K562 (cell line): ENCODE results near the gene ZC3H18. TPM values are rescaled to one million over a fixed set of nuclear protein-coding genes. Genes with fewer than 3 reads are reported as not detected.

Experiments
- ATF7 ChIP-seq: fragments of 450-650 bp; IDR thresholded peaks from 2 replicates; pipeline ENCODE4 v1.7.1; 2014; ENCODE audit warnings: mild to moderate bottlenecking, moderate library complexity
- CREM ChIP-seq: IDR thresholded peaks from 2 replicates; pipeline ENCODE4 v1.6.1; 2014; ENCODE audit warnings: antibody characterized with exemption, low read depth
- DPF2 ChIP-seq: fragments of 450-650 bp; IDR thresholded peaks from 2 replicates; pipeline ENCODE4 v1.6.1; 2016
- FOXA3 ChIP-seq, 2 experiments: fragments of 450-650 bp in 1 of 2; sonication (generic) in 1 of 2; formaldehyde crosslinking; IDR thresholded peaks in 1 of 2; conservative IDR thresholded peaks in 1 of 2; 2 replicates each; pipeline versions ENCODE4 v1.4.0 to v1.8.0; 2020 to 2022; ENCODE audit warnings: mild to moderate bottlenecking in 2 of 2, missing genetic modification reagents in 1 of 2
- HMGN3 ChIP-seq: IDR thresholded peaks from 2 replicates; pipeline ENCODE4 v1.6.1; 2011; ENCODE audit warnings: borderline replicate concordance, low read depth, mild to moderate bottlenecking, mixed read lengths, low read length; ENCODE audit not compliant: insufficient read length; ENCODE audit errors: extremely low read depth
- HNRNPK ChIP-seq: fragments of 200-400 bp; formaldehyde crosslinking; IDR thresholded peaks from one replicate; pipeline ENCODE4 v1.6.1; 2018; ENCODE audit warnings: mild to moderate bottlenecking, low read depth, low read length; ENCODE audit not compliant: poor library complexity, severe bottlenecking
- JUN ChIP-seq, 2 experiments: sonication (generic) in 1 of 2; formaldehyde crosslinking in 1 of 2; IDR thresholded peaks; 2 replicates each; pipeline versions ENCODE4 v1.6.1 to v1.8.0; 2012 to 2022; ENCODE audit warnings: borderline replicate concordance in 2 of 2, mild to moderate bottlenecking in 2 of 2, improper control_type of control experiment in 1 of 2, low read depth in 1 of 2, low read length in 1 of 2, missing genetic modification reagents in 1 of 2
- JUND ChIP-seq, 2 experiments: IDR thresholded peaks; 2 replicates in 1 of 2; 3 replicates in 1 of 2; pipeline ENCODE4 v1.6.1; 2011; ENCODE audit warnings: borderline replicate concordance in 2 of 2, low read depth in 2 of 2, low read length in 2 of 2, improper control_type of control experiment in 1 of 2, missing biosample characterization in 1 of 2, missing genetic modification characterization in 1 of 2, missing genetic modification reagents in 1 of 2
- MAFF ChIP-seq: IDR thresholded peaks from 2 replicates; pipeline ENCODE4 v1.6.1; 2012; ENCODE audit warnings: low read length, improper control_type of control experiment
- MAFK ChIP-seq: IDR thresholded peaks from 2 replicates; pipeline ENCODE4 v1.6.1; 2011; ENCODE audit warnings: low read length, improper control_type of control experiment
- PTRF ChIP-seq: fragments of 450-650 bp; IDR thresholded peaks from 2 replicates; pipeline ENCODE4 v1.6.1; 2016; ENCODE audit warnings: mild to moderate bottlenecking, missing genetic modification characterization, missing compliant biosample characterization
- RCOR1 ChIP-seq, 2 experiments: IDR thresholded peaks; 2 replicates each; pipeline ENCODE4 v1.6.1; 2012; ENCODE audit warnings: low read depth in 2 of 2, low read length in 2 of 2, borderline replicate concordance in 1 of 2, improper control_type of control experiment in 1 of 2
- ZNF253 ChIP-seq: fragments of 250-450 bp; sonication (Bioruptor Pico); conservative IDR thresholded peaks from 2 replicates; pipeline ENCODE4 v1.6.1; 2021; ENCODE audit warnings: mild to moderate bottlenecking
- polyA plus RNA-seq, 8 experiments: library from polyadenylated mRNA; depleted of rRNA in 4 of 8; stranded (reverse) in 5 of 8; unstranded in 3 of 8; fragments of >200 nt; fragmentation: Nextera tagmentation in 2 of 8; fragmentation: Illumina TruSeq in 1 of 8; extraction: Ambion mirVana in 2 of 8; extraction: Trizol in 1 of 8; gene quantifications; 2 replicates each; pipeline versions ENCODE4 v1.2.1 to v1.2.3, GENCODE V29; 2011 to 2014; ENCODE audit warnings: inconsistent platforms in 1 of 8, missing spikeins in 1 of 8
- total RNA-seq, 7 experiments: library from RNA; depleted of rRNA in 6 of 7; stranded (reverse); fragments of >200 nt in 6 of 7; fragmentation: Illumina TruSeq in 2 of 7; extraction: Trizol in 2 of 7; gene quantifications; 2 replicates each; pipeline versions ENCODE4 v1.2.1 to v1.2.3, GENCODE V29; 2011 to 2021; ENCODE audit warnings: low replicate concordance in 1 of 7
- TF ChIP-seq, protein P1 (sequence below): fragments of 250-450 bp; sonication (Bioruptor Pico); IDR thresholded peaks from 2 replicates; pipeline ENCODE4 v1.4.0; 2020; ENCODE audit warnings: mild to moderate bottlenecking, moderate library complexity
- TF ChIP-seq, protein P2 (sequence below): fragments of 450-650 bp; IDR thresholded peaks from 2 replicates; pipeline ENCODE4 v1.6.1; 2016
- TF ChIP-seq, protein P3 (sequence below): fragments of 200-800 bp; sonication (Bioruptor generic); IDR thresholded peaks from 2 replicates; pipeline ENCODE4 v1.6.1; 2017; ENCODE audit warnings: missing genetic modification characterization, missing compliant biosample characterization

Gene ZC3H18
- total and polyA plus RNA-seq, 9 of the 15 experiments (the other 6 are each of a cell fraction or from before 2014, with no cell fraction given) = 1.7 to 88.7 (median 26.9) TPM

DNA sequence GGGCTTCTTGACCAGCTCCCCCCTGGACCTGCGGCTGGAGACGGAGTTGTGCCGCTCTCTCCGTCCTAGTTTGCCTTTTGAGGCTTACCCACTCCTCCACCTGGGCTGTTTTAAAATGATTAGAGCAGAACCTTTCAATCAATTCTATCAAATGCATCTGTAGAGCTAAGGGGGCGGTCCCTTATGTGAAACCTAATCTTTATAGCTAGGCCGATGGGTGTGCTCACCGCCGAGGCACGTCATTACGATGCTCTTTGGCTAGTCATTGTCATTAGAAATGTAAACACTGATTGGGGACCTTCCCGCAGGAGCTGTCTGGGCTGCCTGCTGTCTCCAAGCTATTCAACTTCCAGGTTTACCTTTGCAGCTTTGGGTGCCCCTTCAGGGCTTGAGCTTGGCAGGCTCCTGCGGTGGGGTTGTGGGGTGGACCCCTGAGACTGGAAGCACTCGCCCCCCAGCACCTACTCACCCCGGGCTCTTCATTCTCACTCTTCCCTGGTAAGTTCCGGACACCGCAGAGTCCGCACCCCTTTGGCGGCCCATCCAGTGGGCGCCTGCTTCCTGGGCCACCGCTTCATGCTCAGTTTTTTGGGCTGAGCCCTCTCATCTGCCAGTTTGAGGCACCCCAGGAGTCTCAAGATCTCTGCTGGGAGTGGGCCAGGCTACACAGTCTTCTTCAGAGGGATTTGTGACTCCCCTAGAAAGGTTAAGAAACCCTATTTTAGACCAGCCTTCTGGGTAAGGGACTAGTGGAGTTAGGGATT lies 47.2 kb downstream of the ZC3H18 start (continued):
- TF ChIP-seq, protein P1, sequence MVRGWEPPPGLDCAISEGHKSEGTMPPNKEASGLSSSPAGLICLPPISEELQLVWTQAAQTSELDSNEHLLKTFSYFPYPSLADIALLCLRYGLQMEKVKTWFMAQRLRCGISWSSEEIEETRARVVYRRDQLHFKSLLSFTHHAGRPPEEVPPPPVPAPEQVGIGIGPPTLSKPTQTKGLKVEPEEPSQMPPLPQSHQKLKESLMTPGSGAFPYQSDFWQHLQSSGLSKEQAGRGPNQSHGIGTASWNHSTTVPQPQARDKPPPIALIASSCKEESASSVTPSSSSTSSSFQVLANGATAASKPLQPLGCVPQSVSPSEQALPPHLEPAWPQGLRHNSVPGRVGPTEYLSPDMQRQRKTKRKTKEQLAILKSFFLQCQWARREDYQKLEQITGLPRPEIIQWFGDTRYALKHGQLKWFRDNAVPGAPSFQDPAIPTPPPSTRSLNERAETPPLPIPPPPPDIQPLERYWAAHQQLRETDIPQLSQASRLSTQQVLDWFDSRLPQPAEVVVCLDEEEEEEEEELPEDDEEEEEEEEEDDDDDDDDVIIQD (CRISPR knock-in tag) = no peak
- TF ChIP-seq JUN (IDR thresholded peaks at IDR 0.05; ENCODE audit: borderline replicate concordance, low read depth, low read length) = no peak
- TF ChIP-seq JUN (CRISPR knock-in tag; IDR thresholded peaks at IDR 0.05; ENCODE audit: borderline replicate concordance) = no peak
- TF ChIP-seq FOXA3 (CRISPR knock-in tag; conservative IDR thresholded peaks at IDR 0.05 in 1 of 2, IDR thresholded peaks at IDR 0.05 in 1 of 2) = peak; percentile 75 to 96
- 0 out of 2 replicates have a peak, but pooled peaks have one; percentile 30 for TF ChIP-seq DPF2
- peak; percentile 84 for TF ChIP-seq CREM
- TF ChIP-seq, protein P2, sequence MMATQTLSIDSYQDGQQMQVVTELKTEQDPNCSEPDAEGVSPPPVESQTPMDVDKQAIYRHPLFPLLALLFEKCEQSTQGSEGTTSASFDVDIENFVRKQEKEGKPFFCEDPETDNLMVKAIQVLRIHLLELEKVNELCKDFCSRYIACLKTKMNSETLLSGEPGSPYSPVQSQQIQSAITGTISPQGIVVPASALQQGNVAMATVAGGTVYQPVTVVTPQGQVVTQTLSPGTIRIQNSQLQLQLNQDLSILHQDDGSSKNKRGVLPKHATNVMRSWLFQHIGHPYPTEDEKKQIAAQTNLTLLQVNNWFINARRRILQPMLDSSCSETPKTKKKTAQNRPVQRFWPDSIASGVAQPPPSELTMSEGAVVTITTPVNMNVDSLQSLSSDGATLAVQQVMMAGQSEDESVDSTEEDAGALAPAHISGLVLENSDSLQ = peak; percentile 47; the same call in 1 of the 2 replicates
- no peak for TF ChIP-seq HNRNPK
- TF ChIP-seq, protein P3, sequence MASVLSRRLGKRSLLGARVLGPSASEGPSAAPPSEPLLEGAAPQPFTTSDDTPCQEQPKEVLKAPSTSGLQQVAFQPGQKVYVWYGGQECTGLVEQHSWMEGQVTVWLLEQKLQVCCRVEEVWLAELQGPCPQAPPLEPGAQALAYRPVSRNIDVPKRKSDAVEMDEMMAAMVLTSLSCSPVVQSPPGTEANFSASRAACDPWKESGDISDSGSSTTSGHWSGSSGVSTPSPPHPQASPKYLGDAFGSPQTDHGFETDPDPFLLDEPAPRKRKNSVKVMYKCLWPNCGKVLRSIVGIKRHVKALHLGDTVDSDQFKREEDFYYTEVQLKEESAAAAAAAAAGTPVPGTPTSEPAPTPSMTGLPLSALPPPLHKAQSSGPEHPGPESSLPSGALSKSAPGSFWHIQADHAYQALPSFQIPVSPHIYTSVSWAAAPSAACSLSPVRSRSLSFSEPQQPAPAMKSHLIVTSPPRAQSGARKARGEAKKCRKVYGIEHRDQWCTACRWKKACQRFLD (CRISPR knock-in tag) = 0 out of 2 replicates have a peak, but pooled peaks have one; percentile 25
- no peak for TF ChIP-seq ZNF253 (CRISPR knock-in tag)
- no peak for TF ChIP-seq PTRF (tag)
- no peak for TF ChIP-seq HMGN3
- TF ChIP-seq MAFF = peak; percentile 9; the same call in 1 of the 2 replicates
- peak; percentile 46 for TF ChIP-seq MAFK
- peak in 1 of 2 experiments; percentile 69; a peak in 2 of 4 replicates for TF ChIP-seq RCOR1 (IDR thresholded peaks at IDR 0.05; ENCODE audit: borderline replicate concordance in 1 of 2, low read depth in 2 of 2, low read length in 2 of 2)
- TF ChIP-seq JUND (IDR thresholded peaks at IDR 0.05; ENCODE audit: borderline replicate concordance, low read depth, low read length) = peak; percentile 65; the same call in 1 of the 2 replicates
- peak; percentile 71; the same call in 1 of the 3 replicates for TF ChIP-seq JUND (tag; IDR thresholded peaks at IDR 0.05; ENCODE audit: borderline replicate concordance, low read depth, low read length)
- peak; percentile 57; the same call in 1 of the 2 replicates for TF ChIP-seq ATF7
